Right atrium auricular region (tissue), 2 donors: Measurements from ENCODE around the gene ALDH1L1. TPM values are rescaled to one million over a fixed set of nuclear protein-coding genes. Genes with fewer than 3 reads are reported as not detected.
A peak's percentile ranks its signal among the peaks of the same experiment; 100 is the strongest.

ENCODE experiments used
- DNase-seq: peaks from one replicate; pipeline ENCODE4 v3.0.0-alpha.2; 2019; ENCODE audit warnings: low spot score
- H3K27ac ChIP-seq, 2 donors: fragments of 200-600 bp; sonication (generic); 1 replicate in 1 of 2; 2 replicates in 1 of 2; pipeline ENCODE4 v1.5.1; 2016 to 2019
- H3K27me3 ChIP-seq, 2 donors: fragments of 200-600 bp; sonication (generic); one replicate each; pipeline versions ENCODE4 v1.5.1 to v1.6.0; 2017 to 2019
- H3K36me3 ChIP-seq: fragments of 200-600 bp; sonication (generic); one replicate; pipeline ENCODE4 v1.5.1; 2016
- H3K4me1 ChIP-seq, 2 donors: fragments of 200-600 bp; sonication (generic); one replicate each; pipeline versions ENCODE4 v1.5.1 to v1.6.0; 2017 to 2019
- H3K4me3 ChIP-seq, 2 donors: fragments of 200-600 bp; sonication (generic); 1 replicate in 1 of 2; 2 replicates in 1 of 2; pipeline ENCODE4 v1.5.1; 2017 to 2019; ENCODE audit warnings: mild to moderate bottlenecking in 1 of 2, moderate library complexity in 1 of 2
- H3K9me3 ChIP-seq, 2 donors: fragments of 200-600 bp; sonication (generic); one replicate each; pipeline ENCODE4 v1.5.1; 2019
- total RNA-seq, 2 donors: library from RNA; depleted of rRNA; stranded (reverse); fragments of >200 nt; gene quantifications; one replicate each; pipeline ENCODE4 v1.1.0, GENCODE V29; 2016
- TF ChIP-seq, protein P1 (sequence below), 2 donors: fragments of 200-600 bp; sonication (generic); IDR thresholded peaks; one replicate each; pipeline ENCODE4 v1.5.1; 2019; ENCODE audit warnings: antibody characterized with exemption in 2 of 2

The ALDH1L1 gene
- total RNA-seq, 2 donors from 2014 or later, result 13.7 to 24.0 TPM

DNA sequence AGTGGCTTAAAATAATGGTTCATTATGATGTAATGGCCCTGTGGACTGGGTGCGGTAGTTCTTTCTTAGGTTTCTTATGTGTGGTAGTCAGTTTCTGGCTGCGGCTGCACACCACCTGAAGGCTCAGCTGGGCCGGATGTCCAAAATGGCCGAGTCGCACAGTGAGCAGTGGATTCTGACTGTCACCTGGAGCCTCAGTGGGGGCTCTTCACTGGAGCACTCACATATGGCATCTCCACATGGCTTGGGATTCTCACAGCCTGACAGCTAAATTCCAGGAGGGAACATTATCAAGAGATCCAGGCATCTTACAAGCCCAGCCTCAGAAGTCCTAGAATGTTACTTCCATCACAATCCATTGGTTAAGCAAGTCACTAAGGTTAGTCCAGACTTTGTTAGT, 26.8 kb upstream of the ALDH1L1 start:
- no peak overlapping the region for H3K4me3 ChIP-seq
- no peak overlapping the region for H3K27ac ChIP-seq
- H3K4me1 ChIP-seq, result peaks cover 0 to 20% of the 10 kb centered on the region in 2 donors
- no peaks in the 10 kb centered on the region for H3K27me3 ChIP-seq
- H3K36me3 ChIP-seq, result no peaks in the 10 kb centered on the region
- H3K9me3 ChIP-seq, result no peaks in the 10 kb centered on the region
- no peak for DNase-seq
- TF ChIP-seq, protein P1, sequence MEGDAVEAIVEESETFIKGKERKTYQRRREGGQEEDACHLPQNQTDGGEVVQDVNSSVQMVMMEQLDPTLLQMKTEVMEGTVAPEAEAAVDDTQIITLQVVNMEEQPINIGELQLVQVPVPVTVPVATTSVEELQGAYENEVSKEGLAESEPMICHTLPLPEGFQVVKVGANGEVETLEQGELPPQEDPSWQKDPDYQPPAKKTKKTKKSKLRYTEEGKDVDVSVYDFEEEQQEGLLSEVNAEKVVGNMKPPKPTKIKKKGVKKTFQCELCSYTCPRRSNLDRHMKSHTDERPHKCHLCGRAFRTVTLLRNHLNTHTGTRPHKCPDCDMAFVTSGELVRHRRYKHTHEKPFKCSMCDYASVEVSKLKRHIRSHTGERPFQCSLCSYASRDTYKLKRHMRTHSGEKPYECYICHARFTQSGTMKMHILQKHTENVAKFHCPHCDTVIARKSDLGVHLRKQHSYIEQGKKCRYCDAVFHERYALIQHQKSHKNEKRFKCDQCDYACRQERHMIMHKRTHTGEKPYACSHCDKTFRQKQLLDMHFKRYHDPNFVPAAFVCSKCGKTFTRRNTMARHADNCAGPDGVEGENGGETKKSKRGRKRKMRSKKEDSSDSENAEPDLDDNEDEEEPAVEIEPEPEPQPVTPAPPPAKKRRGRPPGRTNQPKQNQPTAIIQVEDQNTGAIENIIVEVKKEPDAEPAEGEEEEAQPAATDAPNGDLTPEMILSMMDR (IDR thresholded peaks at IDR 0.05), result no peak

DNA sequence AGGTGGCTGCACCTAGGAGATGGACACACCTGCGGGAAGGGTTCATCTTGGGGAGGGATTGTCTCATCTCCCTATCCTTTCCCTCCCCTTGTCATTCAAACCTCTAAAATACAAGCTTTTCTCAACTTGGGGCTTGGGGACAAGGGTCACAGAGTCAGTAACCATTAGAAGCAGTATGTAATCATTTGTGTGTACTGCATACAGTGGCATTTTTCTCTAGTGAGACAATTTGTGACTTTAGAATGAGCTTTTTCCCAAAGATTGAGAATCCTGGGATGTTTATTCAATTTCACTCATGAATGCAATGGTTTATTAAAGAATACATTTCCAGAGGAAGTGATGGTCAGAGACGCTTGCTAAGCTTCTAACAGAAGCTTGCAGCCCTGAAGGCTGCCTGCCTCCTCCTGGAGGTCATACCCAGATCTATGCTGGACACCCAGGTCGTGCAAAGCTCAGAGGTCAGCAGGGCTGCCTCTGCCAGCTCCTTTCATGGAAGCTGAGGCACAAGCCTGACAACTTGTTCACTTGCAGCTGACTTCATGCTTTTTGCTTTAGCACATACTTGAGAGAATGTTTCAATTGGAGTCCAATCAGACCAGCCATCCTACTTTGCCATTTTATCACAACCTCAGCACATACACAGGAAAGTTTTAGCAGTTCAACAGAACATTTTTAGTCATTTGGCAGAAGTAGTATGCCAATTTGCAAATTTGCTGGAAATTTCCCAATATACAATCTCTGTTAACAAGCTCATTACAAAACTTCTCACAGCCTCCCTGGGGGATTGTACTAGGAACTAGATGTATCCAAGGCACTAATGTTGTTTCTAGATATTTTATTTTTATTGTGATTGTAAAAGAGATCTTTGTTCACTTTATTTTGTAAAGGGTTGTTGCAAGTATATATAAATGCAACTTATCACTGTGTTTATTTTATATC, 25.6 kb upstream of the ALDH1L1 start:
- Histone ChIP-seq H3K27me3 (no peaks in the 10 kb centered on the region), H3K4me3 (no peak overlapping the region), H3K27ac (peak overlapping the region; percentile 8 to 12), H3K9me3 (no peaks in the 10 kb centered on the region), H3K4me1 (peaks cover 0 to 20% of the 10 kb centered on the region in 2 donors), H3K36me3 (no peaks in the 10 kb centered on the region)
- TF ChIP-seq, protein P1 (IDR thresholded peaks at IDR 0.05), result no peak
- no peak for DNase-seq

DNA sequence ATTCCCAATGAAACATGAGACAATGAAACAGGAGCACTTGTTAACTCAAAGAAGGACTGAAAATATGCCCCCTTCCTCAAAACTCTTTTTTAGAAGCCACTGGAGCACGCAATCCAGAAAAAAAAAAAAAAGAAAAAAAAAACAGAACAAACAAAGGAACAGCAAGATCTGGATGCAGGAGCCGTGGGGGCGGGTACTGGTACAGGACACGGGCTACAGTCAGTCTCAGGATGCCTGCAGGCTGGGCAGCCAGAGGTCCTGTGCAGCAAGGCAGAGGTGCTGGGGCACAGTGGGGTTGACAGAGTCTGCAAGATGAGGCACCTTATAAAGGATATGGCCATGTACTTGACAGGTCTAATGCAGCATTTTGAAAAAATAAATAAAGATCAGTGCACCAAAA, 22.3 kb upstream of the ALDH1L1 start:
- TF ChIP-seq, protein P1 (IDR thresholded peaks at IDR 0.05), result no peak
- Histone ChIP-seq H3K27ac (no peak overlapping the region), H3K4me1 (peaks cover 0 to 5% of the 10 kb centered on the region in 2 donors), H3K4me3 (no peak overlapping the region), H3K27me3 (no peaks in the 10 kb centered on the region), H3K36me3 (no peaks in the 10 kb centered on the region), H3K9me3 (no peaks in the 10 kb centered on the region)
- no peak for DNase-seq

DNA sequence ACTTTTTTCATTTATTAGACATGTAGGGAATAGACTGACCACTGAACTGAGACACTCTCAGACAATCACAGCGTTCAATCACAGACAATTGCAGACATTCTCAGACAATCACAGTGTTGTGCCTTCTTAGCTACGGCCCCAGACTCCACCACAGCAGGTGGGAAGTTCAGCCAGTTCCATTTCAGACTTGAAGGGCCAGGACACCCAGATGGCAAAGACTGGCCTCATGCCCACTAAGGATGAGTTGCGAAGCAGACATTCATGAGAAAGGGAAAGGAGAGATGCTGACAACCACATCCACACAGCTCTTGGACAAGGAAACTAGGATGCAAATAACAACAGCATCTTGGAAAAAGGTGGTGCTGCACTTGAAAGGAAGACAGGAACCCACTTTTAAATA, 21.9 kb upstream of the ALDH1L1 start:
- Histone ChIP-seq H3K36me3 (no peaks in the 10 kb centered on the region), H3K4me1 (peaks cover 0 to under 1% of the 10 kb centered on the region in 2 donors), H3K9me3 (no peaks in the 10 kb centered on the region), H3K27ac (no peak overlapping the region), H3K4me3 (no peak overlapping the region), H3K27me3 (no peaks in the 10 kb centered on the region)
- TF ChIP-seq, protein P1 (IDR thresholded peaks at IDR 0.05), result no peak
- DNase-seq, result no peak

DNA sequence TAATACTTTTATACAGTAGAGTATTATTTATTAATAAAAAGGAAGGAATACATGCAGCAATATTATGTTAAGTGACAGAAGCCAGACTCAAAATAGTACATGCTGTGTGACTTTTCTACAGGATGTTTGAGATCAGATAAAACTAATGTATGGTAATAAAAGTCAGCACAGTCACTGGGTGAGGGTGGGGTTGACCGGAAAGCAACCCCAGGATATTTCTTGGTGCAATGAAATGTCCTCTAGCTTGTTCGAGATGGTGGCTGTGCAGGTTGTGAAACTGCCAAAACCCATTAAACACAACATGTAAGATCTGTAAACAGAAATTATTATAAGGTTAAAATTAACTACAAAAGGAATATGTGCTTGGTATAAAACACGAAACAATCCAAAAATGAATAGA, 20.8 kb upstream of the ALDH1L1 start:
- Histone ChIP-seq H3K4me1 (no peaks in the 10 kb centered on the region), H3K9me3 (no peaks in the 10 kb centered on the region), H3K27ac (no peak overlapping the region), H3K27me3 (no peaks in the 10 kb centered on the region), H3K36me3 (no peaks in the 10 kb centered on the region), H3K4me3 (no peak overlapping the region)
- DNase-seq, result no peak
- TF ChIP-seq, protein P1 (IDR thresholded peaks at IDR 0.05), result no peak
